ACC112 (cell line): Measurements from ENCODE around the gene GLCE.

Source experiments
- H2AFZ ChIP-seq: fragments of 200-600 bp; sonication (generic); one replicate; pipeline ENCODE4 v1.6.0; 2017; ENCODE audit warnings: antibody characterized with exemption, low read length; ENCODE audit not compliant: unreplicated experiment
- H3K27ac ChIP-seq: fragments of 200-600 bp; sonication (generic); 2 replicates; pipeline ENCODE4 v1.5.1; 2014; ENCODE audit warnings: low read depth, mild to moderate bottlenecking, antibody characterized with exemption, low read length, moderate library complexity
- H3K27me3 ChIP-seq: fragments of 200-600 bp; sonication (generic); 2 replicates; pipeline ENCODE4 v1.6.1; 2014; ENCODE audit warnings: mild to moderate bottlenecking, antibody characterized with exemption, low read length, moderate library complexity, mixed read lengths; ENCODE audit not compliant: insufficient read depth
- H3K36me3 ChIP-seq: fragments of 200-600 bp; sonication (generic); 2 replicates; pipeline ENCODE4 v1.6.1; 2016; ENCODE audit warnings: mild to moderate bottlenecking, antibody characterized with exemption, low read length, moderate library complexity, mixed read lengths; ENCODE audit not compliant: insufficient read depth
- H3K4me1 ChIP-seq: fragments of 200-600 bp; sonication (generic); one replicate; pipeline ENCODE4 v1.6.1; 2016; ENCODE audit warnings: low read length, mixed read lengths; ENCODE audit not compliant: insufficient read depth, unreplicated experiment, control insufficient read depth
- H3K4me3 ChIP-seq: fragments of 200-600 bp; sonication (generic); 2 replicates; pipeline ENCODE4 v1.5.1; 2014; ENCODE audit warnings: mild to moderate bottlenecking, low read depth, low read length
- H3K79me2 ChIP-seq: fragments of 200-600 bp; sonication (generic); one replicate; pipeline ENCODE4 v1.6.0; 2016; ENCODE audit warnings: low read length; ENCODE audit not compliant: control insufficient read depth, unreplicated experiment, insufficient read depth

The GLCE gene

DNA sequence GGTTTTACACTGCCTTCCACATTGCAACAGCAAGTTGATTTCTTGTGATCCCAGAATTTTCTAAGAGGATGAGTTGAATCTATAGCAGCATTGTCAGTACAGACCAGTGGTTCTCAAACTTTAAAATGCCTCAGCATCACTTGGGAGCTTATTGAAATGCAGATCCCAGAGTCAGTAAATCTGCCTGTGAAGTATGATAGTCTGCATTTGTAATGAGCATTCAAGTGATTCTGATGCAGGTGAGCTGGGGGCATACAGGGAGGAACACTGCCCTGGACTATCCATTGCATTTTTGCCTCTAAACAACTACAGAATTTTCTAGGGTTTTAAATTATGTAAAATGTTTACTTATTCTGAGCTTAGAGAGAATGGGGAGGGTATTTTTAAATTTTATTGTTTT is 110.8 kb downstream of the GLCE start:
- Histone ChIP-seq H2AFZ (no peak overlapping the region), H3K4me1 (no peaks in the 10 kb centered on the region), H3K36me3 (no peaks in the 10 kb centered on the region), H3K27me3 (no peaks in the 10 kb centered on the region), H3K27ac (no peak overlapping the region), H3K4me3 (no peak overlapping the region), H3K79me2 (no peaks in the 10 kb centered on the region)

DNA sequence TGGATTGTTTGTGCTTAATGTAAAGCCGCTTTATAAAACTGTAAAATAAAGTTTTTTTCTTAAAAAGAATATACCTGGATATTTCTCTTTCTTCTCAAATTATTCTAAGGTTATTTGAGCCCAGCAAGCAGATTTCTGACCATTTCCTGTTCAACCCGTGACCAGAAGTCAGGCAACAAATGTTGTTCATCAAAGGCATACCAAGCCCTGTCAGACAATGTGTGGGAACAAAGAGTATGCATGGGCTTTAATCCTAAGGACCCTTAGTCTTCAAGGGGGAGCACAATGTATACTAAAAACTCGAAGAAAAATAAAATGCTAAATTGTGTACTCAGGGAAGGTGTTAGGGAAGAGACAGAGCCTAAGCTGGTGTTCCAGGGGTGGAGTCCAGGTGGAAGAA is 111.7 kb downstream of the GLCE start:
- no peak overlapping the region for H2AFZ ChIP-seq
- no peaks in the 10 kb centered on the region for H3K79me2 ChIP-seq
- no peaks in the 10 kb centered on the region for H3K4me1 ChIP-seq
- no peak overlapping the region for H3K27ac ChIP-seq
- H3K4me3 ChIP-seq = no peak overlapping the region
- H3K27me3 ChIP-seq = 0 out of 2 replicates have a peak, but pooled peaks cover 3% of the 10 kb centered on the region
- no peaks in the 10 kb centered on the region for H3K36me3 ChIP-seq

DNA sequence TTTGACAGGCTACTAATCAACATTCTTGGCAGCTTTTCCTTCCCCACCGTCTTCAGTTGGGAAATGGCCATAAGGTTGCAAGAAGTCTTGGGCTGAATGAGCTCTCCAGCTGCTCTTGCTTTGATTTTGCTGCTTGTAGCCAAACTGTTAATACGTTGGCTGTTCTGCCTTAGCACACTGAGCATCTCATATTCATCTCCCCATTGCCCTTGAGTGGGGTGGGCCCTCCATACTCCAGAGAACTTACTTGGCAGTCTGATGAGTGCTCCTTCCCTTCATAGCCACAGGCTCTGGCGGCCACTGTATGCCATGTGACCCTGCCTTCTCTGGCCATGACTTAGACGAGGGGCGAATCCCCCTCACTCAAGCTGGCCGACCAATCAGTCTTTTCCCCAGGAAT is 112.5 kb downstream of the GLCE start:
- Histone ChIP-seq H3K4me3 (no peak overlapping the region), H3K4me1 (no peaks in the 10 kb centered on the region), H3K36me3 (no peaks in the 10 kb centered on the region)

DNA sequence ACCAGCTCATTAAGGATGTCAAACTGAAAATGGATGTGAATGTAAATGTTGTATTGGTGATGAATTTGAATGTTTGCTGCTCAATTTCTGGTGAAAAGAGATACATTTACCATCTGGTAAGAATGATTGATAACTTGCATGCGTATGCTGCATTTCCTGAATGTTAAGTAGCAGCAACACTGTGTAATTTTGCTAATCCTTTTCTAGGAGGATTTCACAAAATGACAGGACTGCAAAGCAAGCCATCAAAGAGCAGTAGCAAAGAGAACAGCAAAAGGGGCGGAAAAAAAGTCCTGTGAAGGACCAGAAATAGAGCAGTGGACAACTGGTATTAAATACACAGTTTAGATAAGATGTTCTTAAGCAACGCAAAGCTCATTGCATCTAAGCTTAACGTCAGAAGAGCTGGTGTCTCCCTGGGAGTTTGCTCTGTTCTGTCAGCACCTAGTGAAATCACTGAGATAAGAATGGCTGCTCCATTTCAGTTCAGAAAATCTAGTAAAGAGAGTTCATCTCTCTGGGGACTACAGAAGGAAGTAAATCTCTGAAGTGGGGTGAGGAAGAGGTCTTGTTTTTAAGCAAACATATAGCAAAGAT is 114.7 kb downstream of the GLCE start:
- H3K36me3 ChIP-seq = no peaks in the 10 kb centered on the region
- no peaks in the 10 kb centered on the region for H3K4me1 ChIP-seq
- H3K79me2 ChIP-seq = no peaks in the 10 kb centered on the region
- H3K27me3 ChIP-seq = 0 out of 2 replicates have a peak, but pooled peaks cover 3% of the 10 kb centered on the region
- no peak overlapping the region for H3K27ac ChIP-seq
- no peak overlapping the region for H2AFZ ChIP-seq
- no peak overlapping the region for H3K4me3 ChIP-seq

More for the DNA sequence above, 112.5 kb downstream of the GLCE start:
- Histone ChIP-seq H3K27me3 (0 out of 2 replicates have a peak, but pooled peaks cover 3% of the 10 kb centered on the region), H3K79me2 (no peaks in the 10 kb centered on the region), H2AFZ (no peak overlapping the region), H3K27ac (no peak overlapping the region)

DNA sequence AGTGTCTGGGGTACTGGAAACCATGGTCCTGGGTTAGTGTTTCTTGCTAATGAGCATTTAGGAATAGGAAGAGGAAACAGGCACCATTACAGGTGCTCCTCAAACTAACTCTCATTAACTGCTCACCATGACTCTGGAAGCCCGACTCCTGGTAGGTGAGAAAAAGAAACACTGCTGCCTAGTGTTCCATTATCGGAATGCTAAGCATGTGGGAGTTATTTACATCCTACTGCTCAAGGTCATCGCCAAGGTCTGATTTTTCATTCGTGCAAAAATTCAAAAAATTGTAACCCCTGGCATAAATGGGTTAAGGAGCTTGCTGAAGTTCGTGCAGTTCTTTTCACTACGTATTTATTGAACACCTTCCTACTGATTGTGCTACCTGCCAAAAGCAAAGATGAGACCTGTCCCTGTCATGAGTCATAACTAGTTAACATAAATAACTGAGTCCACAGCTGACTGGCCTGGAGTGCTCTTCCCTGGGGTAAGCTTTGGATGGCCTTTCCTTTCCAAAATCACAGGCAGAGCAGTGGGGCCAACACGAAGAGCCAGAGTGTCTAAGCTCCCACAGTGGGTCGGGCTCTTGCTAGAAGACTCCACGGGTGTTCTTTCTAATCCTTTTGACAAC is 115.6 kb downstream of the GLCE start:
- Histone ChIP-seq H3K27me3 (0 out of 2 replicates have a peak, but pooled peaks cover 3% of the 10 kb centered on the region), H3K36me3 (no peaks in the 10 kb centered on the region), H3K4me1 (no peaks in the 10 kb centered on the region), H3K79me2 (no peaks in the 10 kb centered on the region), H2AFZ (no peak overlapping the region), H3K4me3 (no peak overlapping the region), H3K27ac (no peak overlapping the region)

DNA sequence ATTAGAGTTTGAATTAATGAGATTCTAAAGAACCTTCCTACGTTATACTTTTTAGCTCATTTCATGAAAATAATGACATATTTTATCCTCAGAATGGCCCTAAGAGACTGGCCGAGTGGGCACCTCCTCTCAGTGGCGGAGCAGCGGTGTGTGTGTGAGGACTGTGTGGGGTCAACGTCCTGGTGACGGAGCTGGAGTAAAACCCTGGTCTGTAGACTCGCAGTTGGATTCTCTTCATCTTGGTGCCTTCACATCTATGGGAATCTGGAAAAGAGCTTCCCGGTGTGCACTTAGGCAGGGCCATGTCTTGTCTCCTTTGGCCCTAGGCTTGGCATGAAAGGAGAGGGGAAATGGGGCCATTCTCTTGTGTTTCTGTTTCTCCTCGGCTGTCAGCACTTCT is 116.9 kb downstream of the GLCE start:
- Histone ChIP-seq H3K36me3 (no peaks in the 10 kb centered on the region), H3K4me3 (no peak overlapping the region), H3K4me1 (no peaks in the 10 kb centered on the region), H3K27me3 (0 out of 2 replicates have a peak, but pooled peaks cover 3% of the 10 kb centered on the region), H2AFZ (no peak overlapping the region), H3K27ac (no peak overlapping the region), H3K79me2 (no peaks in the 10 kb centered on the region)

DNA sequence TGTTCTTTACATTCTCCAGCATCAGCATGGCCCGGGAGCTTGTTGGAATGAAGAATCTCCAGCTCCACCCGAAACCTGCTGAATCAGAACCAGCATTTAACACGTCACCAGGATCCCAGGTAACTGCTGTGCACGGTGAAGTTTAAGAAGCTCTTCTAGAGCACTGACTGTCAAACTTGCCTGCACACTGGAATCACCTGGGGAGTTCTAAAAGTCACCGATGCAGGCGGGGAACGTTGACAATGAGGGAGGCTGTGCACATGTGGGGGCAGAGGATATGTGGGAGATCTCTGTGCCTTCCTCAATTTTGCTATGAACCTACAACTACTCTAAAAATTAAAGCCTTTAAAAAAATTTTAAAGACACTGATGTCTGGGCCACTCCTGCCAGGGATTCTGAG is 119.2 kb downstream of the GLCE start:
- no peaks in the 10 kb centered on the region for H3K36me3 ChIP-seq
- no peak overlapping the region for H2AFZ ChIP-seq
- 0 out of 2 replicates have a peak, but pooled peaks cover 3% of the 10 kb centered on the region for H3K27me3 ChIP-seq
- no peak overlapping the region for H3K27ac ChIP-seq
- H3K79me2 ChIP-seq = no peaks in the 10 kb centered on the region
- no peaks in the 10 kb centered on the region for H3K4me1 ChIP-seq
- H3K4me3 ChIP-seq = no peak overlapping the region

DNA sequence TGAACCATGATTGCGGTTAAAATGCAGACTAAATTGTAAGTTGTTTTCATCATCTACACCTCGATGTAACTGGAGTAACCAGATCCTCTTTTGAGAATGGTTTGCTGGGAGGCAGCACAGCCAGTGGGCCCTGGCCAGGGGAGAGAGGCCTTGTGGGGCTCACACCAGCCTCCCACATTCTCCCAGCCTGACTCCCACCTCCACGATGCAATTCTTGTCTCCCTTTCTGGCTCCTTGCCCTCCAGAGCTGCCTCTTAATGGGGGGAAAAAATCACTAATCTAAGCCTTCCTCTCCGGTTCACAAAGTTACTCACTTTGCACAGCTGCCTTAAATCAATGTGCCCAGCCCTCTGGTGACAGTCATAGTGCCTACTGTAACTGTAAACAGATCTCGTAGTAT is 120.3 kb downstream of the GLCE start:
- Histone ChIP-seq H3K79me2 (no peaks in the 10 kb centered on the region), H3K4me1 (no peaks in the 10 kb centered on the region), H3K27me3 (0 out of 2 replicates have a peak, but pooled peaks cover 3% of the 10 kb centered on the region), H3K4me3 (no peak overlapping the region), H3K36me3 (no peaks in the 10 kb centered on the region), H2AFZ (no peak overlapping the region), H3K27ac (no peak overlapping the region)

DNA sequence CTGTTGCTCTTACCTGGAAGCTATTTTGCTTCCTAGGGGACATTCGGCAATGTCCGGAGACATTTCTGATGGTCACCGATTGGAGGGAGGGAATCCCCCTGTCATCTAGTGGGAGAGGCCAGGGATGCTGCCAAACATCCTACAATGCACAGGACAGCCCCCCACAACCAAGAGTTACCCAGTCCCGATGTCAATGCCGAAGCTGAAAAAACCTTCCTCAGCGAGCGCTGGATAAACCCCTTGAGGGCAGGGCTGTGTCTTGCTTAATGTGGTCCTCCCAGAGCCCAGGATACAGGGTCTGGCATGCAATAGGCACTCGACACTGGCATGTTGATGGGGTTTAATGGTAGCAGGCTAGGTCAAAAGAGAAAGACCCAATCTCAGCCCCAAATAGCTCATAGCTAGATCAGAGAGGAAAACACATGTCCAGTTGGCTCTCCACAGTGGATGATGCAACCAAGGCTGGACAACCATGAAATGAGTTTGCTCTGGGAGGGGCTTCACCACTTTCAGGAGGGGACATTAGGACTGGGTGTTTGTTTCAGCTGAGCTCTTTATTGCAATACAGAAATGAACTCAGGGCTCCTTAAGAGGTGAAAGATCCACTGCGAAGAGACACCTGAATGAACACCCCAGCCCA is 121.8 kb downstream of the GLCE start:
- no peaks in the 10 kb centered on the region for H3K36me3 ChIP-seq
- no peak overlapping the region for H3K4me3 ChIP-seq

DNA sequence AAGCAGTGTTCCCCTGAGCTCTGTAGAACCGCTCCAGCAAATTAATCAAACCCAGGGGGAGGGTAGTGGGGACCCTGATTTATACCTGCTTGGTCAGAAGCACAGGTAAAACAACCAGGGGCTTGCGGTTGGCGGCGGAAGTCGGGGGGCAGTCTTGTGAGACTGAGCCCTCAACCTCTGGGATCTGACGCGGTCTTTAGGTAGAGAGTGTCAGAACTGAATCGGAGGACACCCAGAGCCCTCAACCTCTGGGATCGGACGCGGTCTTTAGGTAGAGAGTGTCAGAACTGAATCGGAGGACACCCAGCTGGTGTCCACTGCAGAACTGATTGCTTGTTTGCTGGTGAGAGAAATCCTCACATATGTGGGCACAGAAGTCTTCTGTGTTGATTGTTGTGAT is 125.4 kb downstream of the GLCE start:
- H3K79me2 ChIP-seq = no peaks in the 10 kb centered on the region
- no peaks in the 10 kb centered on the region for H3K4me1 ChIP-seq
- no peaks in the 10 kb centered on the region for H3K27me3 ChIP-seq
- no peak overlapping the region for H3K27ac ChIP-seq
- no peak overlapping the region for H3K4me3 ChIP-seq
- H3K36me3 ChIP-seq = no peaks in the 10 kb centered on the region
- H2AFZ ChIP-seq = no peak overlapping the region

More for the DNA sequence above, 121.8 kb downstream of the GLCE start:
- no peaks in the 10 kb centered on the region for H3K4me1 ChIP-seq
- no peak overlapping the region for H2AFZ ChIP-seq
- H3K27me3 ChIP-seq = no peaks in the 10 kb centered on the region
- no peaks in the 10 kb centered on the region for H3K79me2 ChIP-seq
- H3K27ac ChIP-seq = no peak overlapping the region

DNA sequence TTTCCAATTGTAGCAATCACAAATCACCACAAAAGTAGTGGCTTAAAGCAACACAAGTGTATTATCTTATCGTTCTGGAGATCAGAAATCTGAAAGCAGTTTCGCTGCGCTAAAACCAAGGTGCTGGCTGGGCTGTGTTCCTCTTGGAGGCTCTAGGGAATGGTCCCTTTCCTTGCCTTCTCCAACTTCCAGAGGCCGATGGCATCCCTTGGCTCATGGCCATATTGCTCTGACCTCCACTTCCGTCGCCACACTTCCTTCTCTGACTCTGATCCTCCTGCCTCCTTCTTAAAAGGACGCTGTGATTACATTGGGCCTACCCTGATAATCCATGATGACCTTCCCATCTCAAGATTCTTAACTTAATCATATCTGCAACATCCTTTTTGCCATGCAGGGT is 127.6 kb downstream of the GLCE start:
- Histone ChIP-seq H3K79me2 (no peaks in the 10 kb centered on the region), H3K36me3 (no peaks in the 10 kb centered on the region), H3K27ac (no peak overlapping the region), H3K4me1 (no peaks in the 10 kb centered on the region), H3K27me3 (no peaks in the 10 kb centered on the region), H2AFZ (no peak overlapping the region), H3K4me3 (no peak overlapping the region)
